ENCODE data around the gene NDST1.

DNA sequence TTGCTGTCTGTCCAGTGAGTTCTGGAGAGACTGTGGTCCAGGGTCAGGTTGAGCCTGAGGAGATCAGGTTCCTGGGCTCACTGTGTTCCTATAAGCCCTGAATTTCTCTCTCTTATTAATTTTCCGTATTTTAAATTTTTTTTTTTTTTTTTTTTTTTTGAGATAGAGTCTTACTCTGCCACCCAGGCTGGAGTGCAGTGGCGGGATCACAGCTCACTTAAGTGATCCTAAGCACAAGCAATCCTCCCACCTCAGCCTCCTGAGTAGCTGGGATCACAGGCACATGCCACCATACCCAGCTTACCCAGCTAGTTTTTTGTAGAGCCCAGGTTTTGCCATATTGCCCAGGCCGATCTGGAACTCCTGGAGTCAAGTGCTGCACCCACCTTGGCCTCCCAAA lies 22.5 kb downstream of the NDST1 start:
- TF ChIP-seq, protein P1, sequence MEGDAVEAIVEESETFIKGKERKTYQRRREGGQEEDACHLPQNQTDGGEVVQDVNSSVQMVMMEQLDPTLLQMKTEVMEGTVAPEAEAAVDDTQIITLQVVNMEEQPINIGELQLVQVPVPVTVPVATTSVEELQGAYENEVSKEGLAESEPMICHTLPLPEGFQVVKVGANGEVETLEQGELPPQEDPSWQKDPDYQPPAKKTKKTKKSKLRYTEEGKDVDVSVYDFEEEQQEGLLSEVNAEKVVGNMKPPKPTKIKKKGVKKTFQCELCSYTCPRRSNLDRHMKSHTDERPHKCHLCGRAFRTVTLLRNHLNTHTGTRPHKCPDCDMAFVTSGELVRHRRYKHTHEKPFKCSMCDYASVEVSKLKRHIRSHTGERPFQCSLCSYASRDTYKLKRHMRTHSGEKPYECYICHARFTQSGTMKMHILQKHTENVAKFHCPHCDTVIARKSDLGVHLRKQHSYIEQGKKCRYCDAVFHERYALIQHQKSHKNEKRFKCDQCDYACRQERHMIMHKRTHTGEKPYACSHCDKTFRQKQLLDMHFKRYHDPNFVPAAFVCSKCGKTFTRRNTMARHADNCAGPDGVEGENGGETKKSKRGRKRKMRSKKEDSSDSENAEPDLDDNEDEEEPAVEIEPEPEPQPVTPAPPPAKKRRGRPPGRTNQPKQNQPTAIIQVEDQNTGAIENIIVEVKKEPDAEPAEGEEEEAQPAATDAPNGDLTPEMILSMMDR (IDR thresholded peaks at IDR 0.05): no peak
- no peak for TF ChIP-seq POLR2A (IDR thresholded peaks at IDR 0.05)
